ENCODE data around the gene EVI5.
"Not testable (repeated sequence)": the region's sequence is repeated elsewhere in the genome, so short reads cannot be mapped to it uniquely, and the experiment has no call there.

EVI5 gene

GRCh38 chr1:92538048-92538412, 246.9 kb downstream of the EVI5 start:
- Histone ChIP-seq H3K27me3 (ENCODE audit: insufficient read depth, poor library complexity, severe bottlenecking) (no peaks in the 10 kb centered on the region), H3K27ac (ENCODE audit: poor library complexity, severe bottlenecking) (no peak overlapping the region), H3K4me3 (ENCODE audit: severe bottlenecking) (no peak overlapping the region), H3K36me3 (ENCODE audit: low read depth) (no peaks in the 10 kb centered on the region), H3K4me1 (ENCODE audit: insufficient read depth, poor library complexity, severe bottlenecking) (peaks cover 4% of the 10 kb centered on the region), H3K9me3 (ENCODE audit: severe bottlenecking) (no peaks in the 10 kb centered on the region)
- DNase-seq (ENCODE audit: low spot score): no peak
- no peak for ATAC-seq (ENCODE audit: low read depth)
- no peak for TF ChIP-seq CTCF (IDR thresholded peaks at IDR 0.05; ENCODE audit: poor library complexity, severe bottlenecking)

GRCh38 chr1:92536980-92537884, 247.7 kb downstream of the EVI5 start:
- TF ChIP-seq CTCF (IDR thresholded peaks at IDR 0.05; ENCODE audit: poor library complexity, severe bottlenecking): no peak
- H3K9me3 ChIP-seq (ENCODE audit: severe bottlenecking): no peaks in the 10 kb centered on the region
- no peak overlapping the region for H3K27ac ChIP-seq (ENCODE audit: poor library complexity, severe bottlenecking)
- H3K27me3 ChIP-seq (ENCODE audit: insufficient read depth, poor library complexity, severe bottlenecking): no peaks in the 10 kb centered on the region
- ATAC-seq (ENCODE audit: low read depth) (no peak), DNase-seq (ENCODE audit: low spot score) (no peak)
- H3K36me3 ChIP-seq (ENCODE audit: low read depth): no peaks in the 10 kb centered on the region
- no peak overlapping the region for H3K4me3 ChIP-seq (ENCODE audit: severe bottlenecking)
- peaks cover 4% of the 10 kb centered on the region for H3K4me1 ChIP-seq (ENCODE audit: insufficient read depth, poor library complexity, severe bottlenecking)

DNA sequence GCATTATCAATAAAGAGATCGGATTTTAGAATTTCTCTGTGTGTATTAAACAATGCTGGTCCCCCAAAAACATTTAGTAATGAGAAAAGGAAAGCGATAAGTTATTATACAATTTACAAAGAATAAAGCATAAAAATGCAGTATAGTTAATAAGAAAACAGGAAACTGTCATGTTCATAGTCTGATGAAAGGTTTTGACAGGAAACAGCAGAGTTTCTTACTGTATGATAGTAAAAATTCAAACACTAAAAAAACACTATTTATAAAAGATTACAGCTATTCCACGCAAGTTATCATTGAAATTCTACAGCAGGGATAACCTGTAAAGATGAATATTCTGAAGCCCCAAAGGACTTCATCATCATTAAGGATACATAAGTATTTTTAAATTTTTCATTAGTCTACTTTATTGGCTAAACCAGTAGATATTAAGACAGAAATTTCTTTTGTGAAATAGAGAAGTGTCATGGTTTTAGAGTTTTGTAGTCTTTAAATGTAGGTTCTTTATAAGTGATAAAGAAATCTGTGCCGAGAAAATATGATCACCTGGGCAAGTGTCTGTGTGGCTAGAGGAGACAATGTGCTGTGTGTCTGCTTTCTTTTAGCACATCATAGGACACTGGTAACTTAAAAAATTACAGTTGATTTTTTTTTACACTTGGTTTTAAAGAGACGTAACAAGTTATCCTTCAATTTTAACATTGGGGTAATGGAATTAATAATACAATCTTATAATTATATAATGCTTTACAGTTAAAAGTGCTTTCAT, 248.5 kb downstream of the EVI5 start:
- no peaks in the 10 kb centered on the region for H3K9me3 ChIP-seq (ENCODE audit: severe bottlenecking)
- ATAC-seq (ENCODE audit: low read depth): no peak
- H3K27ac ChIP-seq (ENCODE audit: poor library complexity, severe bottlenecking): no peak overlapping the region
- no peaks in the 10 kb centered on the region for H3K27me3 ChIP-seq (ENCODE audit: insufficient read depth, poor library complexity, severe bottlenecking)
- H3K36me3 ChIP-seq (ENCODE audit: low read depth): no peaks in the 10 kb centered on the region
- DNase-seq (ENCODE audit: low spot score): no peak
- no peak for TF ChIP-seq CTCF (IDR thresholded peaks at IDR 0.05; ENCODE audit: poor library complexity, severe bottlenecking)
- H3K4me3 ChIP-seq (ENCODE audit: severe bottlenecking): no peak overlapping the region
- peaks cover 4% of the 10 kb centered on the region for H3K4me1 ChIP-seq (ENCODE audit: insufficient read depth, poor library complexity, severe bottlenecking)

GRCh38 chr1:92532371-92532770, 252.5 kb downstream of the EVI5 start:
- H3K4me3 ChIP-seq (ENCODE audit: severe bottlenecking): not testable (repeated sequence)

GRCh38 chr1:92531939-92532338, 253.0 kb downstream of the EVI5 start:
- H3K27me3 ChIP-seq (ENCODE audit: insufficient read depth, poor library complexity, severe bottlenecking); ATAC-seq (ENCODE audit: low read depth); DNase-seq (ENCODE audit: low spot score); H3K27ac ChIP-seq (ENCODE audit: poor library complexity, severe bottlenecking); H3K36me3 ChIP-seq (ENCODE audit: low read depth); H3K9me3 ChIP-seq (ENCODE audit: severe bottlenecking); H3K4me1 ChIP-seq (ENCODE audit: insufficient read depth, poor library complexity, severe bottlenecking); H3K4me3 ChIP-seq (ENCODE audit: severe bottlenecking): not testable (repeated sequence)

More at GRCh38 chr1:92532371-92532770, 252.5 kb downstream of the EVI5 start:
- H3K36me3 ChIP-seq (ENCODE audit: low read depth); H3K27ac ChIP-seq (ENCODE audit: poor library complexity, severe bottlenecking); DNase-seq (ENCODE audit: low spot score); ATAC-seq (ENCODE audit: low read depth); H3K27me3 ChIP-seq (ENCODE audit: insufficient read depth, poor library complexity, severe bottlenecking); H3K4me1 ChIP-seq (ENCODE audit: insufficient read depth, poor library complexity, severe bottlenecking); H3K9me3 ChIP-seq (ENCODE audit: severe bottlenecking): not testable (repeated sequence)
